ENCODE data around the gene DDX39B.
"Not testable (repeated sequence)": the region's sequence is repeated elsewhere in the genome, so short reads cannot be mapped to it uniquely, and the experiment has no call there.

DNA sequence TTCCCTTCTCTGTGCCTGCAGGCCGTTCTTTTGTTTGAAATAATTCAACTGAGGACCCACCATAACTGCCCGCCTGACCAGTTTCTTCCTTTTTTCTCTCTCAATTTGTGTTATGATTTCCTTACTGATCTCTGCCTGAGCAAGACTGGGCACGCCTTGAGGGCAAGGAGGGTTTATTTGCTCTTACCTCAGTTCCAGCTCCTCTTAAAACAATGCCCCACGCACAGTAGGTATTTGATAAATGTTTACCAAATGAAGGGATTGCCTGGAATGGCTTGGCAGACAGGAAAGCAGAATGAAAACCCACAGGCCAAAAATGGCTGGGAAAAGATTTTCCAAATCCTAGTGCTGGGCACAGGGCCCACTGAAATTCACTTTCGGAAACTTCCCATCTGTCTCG, 54.1 kb downstream of the DDX39B start:
- TF ChIP-seq EZH2 (IDR thresholded peaks at IDR 0.05; ENCODE audit: borderline replicate concordance, low read length); CTCF (IDR thresholded peaks at IDR 0.05; ENCODE audit: low read length): not testable (repeated sequence)
